Bronchial epithelial cell (primary cell): ENCODE results near the gene ZNF501. TPM values are rescaled to one million over a fixed set of nuclear protein-coding genes. Genes with fewer than 3 reads are reported as not detected.

Experiments used
- DNase-seq: peaks from one replicate; pipeline ENCODE4 v3.0.0-alpha.2; 2010; ENCODE audit warnings: low read depth
- FAIRE-seq: peaks from 2 replicates; lab custom pipeline; 2011; peaks lifted over from hg19 to GRCh38; lab: Jason Lieb, UNC
- H3K27me3 ChIP-seq: 2 replicates; pipeline ENCODE4 v1.5.1; 2011; ENCODE audit warnings: low read length; ENCODE audit not compliant: control insufficient read depth, insufficient read depth
- H3K36me3 ChIP-seq: 2 replicates; pipeline ENCODE4 v1.5.1; 2011; ENCODE audit warnings: low read length; ENCODE audit not compliant: control insufficient read depth, insufficient read depth
- H3K4me3 ChIP-seq: 2 replicates; pipeline ENCODE4 v1.5.1; 2011; ENCODE audit warnings: mild to moderate bottlenecking, low read depth, low read length, control low read depth
- CTCF ChIP-seq: IDR thresholded peaks from 2 replicates; pipeline ENCODE4 v1.5.1; 2011; ENCODE audit warnings: mild to moderate bottlenecking, moderate library complexity, low read length, control low read depth, inconsistent platforms; ENCODE audit not compliant: insufficient read depth, severe bottlenecking
- total RNA-seq: library from RNA; depleted of rRNA; stranded (reverse); fragments of >200 nt; gene quantifications from 2 replicates; pipeline ENCODE4 v1.2.1, GENCODE V29; 2014

The ZNF501 gene
- total RNA-seq, 1 donor from 2014 or later, result 5.5 TPM

- no peak for TF ChIP-seq CTCF
- peak; percentile 86 for DNase-seq
- FAIRE-seq, result no peak
- peak within 1 kb of the TSS; percentile 71 for H3K4me3 ChIP-seq
- H3K36me3 ChIP-seq, result peaks cover 2% of the 10 kb centered on the region
- no peaks in the 10 kb centered on the region for H3K27me3 ChIP-seq
Observed at GRCh38 chr3:44761424-44762169, 32.2 kb downstream of the ZNF501 start, which contains the start of the genes KIAA1143 and KIF15. Gene KIAA1143, minus strand, starts transcription at chr3:44761619. Its CDS starts 17 bp downstream, at chr3:44761602. Gene KIF15, plus strand, starts transcription at chr3:44761794. Its CDS starts 72 bp downstream, at chr3:44761866.

- peak; percentile 30 for DNase-seq
- no peak for TF ChIP-seq CTCF
- Histone ChIP-seq H3K27me3 (no peaks in the 10 kb centered on the region), H3K36me3 (peaks cover 2% of the 10 kb centered on the region), H3K4me3 (peak overlapping the region; percentile 71)
- FAIRE-seq, result no peak
Observed at GRCh38 chr3:44762170-44762677, 32.8 kb downstream of the ZNF501 start.

GRCh38 chr3:44762690-44763089, 33.3 kb downstream of the ZNF501 start:
- no peaks in the 10 kb centered on the region for H3K27me3 ChIP-seq
- no peak for DNase-seq

GRCh38 chr3:44764248-44764647, 34.8 kb downstream of the ZNF501 start:
- DNase-seq (no peak), FAIRE-seq (no peak)

More at GRCh38 chr3:44762690-44763089, 33.3 kb downstream of the ZNF501 start:
- no peak for FAIRE-seq
- TF ChIP-seq CTCF, result no peak
- Histone ChIP-seq H3K4me3 (peak overlapping the region; percentile 71), H3K36me3 (peaks cover under 1% of the 10 kb centered on the region)

GRCh38 chr3:44771424-44772098, 42.1 kb downstream of the ZNF501 start:
- H3K36me3 ChIP-seq, result no peaks in the 10 kb centered on the region
- TF ChIP-seq CTCF, result no peak

More at GRCh38 chr3:44764248-44764647, 34.8 kb downstream of the ZNF501 start:
- TF ChIP-seq CTCF, result no peak
- Histone ChIP-seq H3K4me3 (no peak overlapping the region), H3K27me3 (no peaks in the 10 kb centered on the region), H3K36me3 (no peaks in the 10 kb centered on the region)

More at GRCh38 chr3:44771424-44772098, 42.1 kb downstream of the ZNF501 start:
- FAIRE-seq (no peak), DNase-seq (no peak)
- no peak overlapping the region for H3K4me3 ChIP-seq
- no peaks in the 10 kb centered on the region for H3K27me3 ChIP-seq
